Mesenchymal stem cell (in vitro differentiated cells and primary cell): Measurements from ENCODE around the gene NSUN5.

Experiments used
- DNase-seq: peaks from one replicate; pipeline ENCODE4 v3.0.0-alpha.2; 2013
- H2AFZ ChIP-seq: one replicate; pipeline ENCODE4 v1.6.1; 2013; ENCODE audit warnings: low read depth, mild to moderate bottlenecking, control low read depth, inconsistent platforms, low read length, moderate library complexity
- H2AK5ac ChIP-seq: 2 replicates; pipeline ENCODE4 v1.6.1; 2013; ENCODE audit warnings: low read length, moderate library complexity, mild to moderate bottlenecking, inconsistent platforms; ENCODE audit not compliant: severe bottlenecking
- H2BK120ac ChIP-seq: one replicate; pipeline ENCODE4 v1.6.1; 2013; ENCODE audit warnings: low read depth, mild to moderate bottlenecking, inconsistent platforms, low read length, moderate library complexity
- H2BK12ac ChIP-seq, 2 experiments: one replicate each; pipeline ENCODE4 v1.6.1; 2013; ENCODE audit warnings: inconsistent platforms in 2 of 2, low read length in 2 of 2, mild to moderate bottlenecking in 2 of 2, moderate library complexity in 2 of 2, control low read depth in 1 of 2
- H2BK15ac ChIP-seq: one replicate; pipeline ENCODE4 v1.6.1; 2013; ENCODE audit warnings: mild to moderate bottlenecking, low read depth, inconsistent platforms; ENCODE audit not compliant: poor library complexity, severe bottlenecking
- H2BK5ac ChIP-seq: 2 replicates; pipeline ENCODE4 v1.6.1; 2013; ENCODE audit warnings: low read depth, mild to moderate bottlenecking, low read length, control low read depth, inconsistent platforms; ENCODE audit not compliant: poor library complexity, severe bottlenecking
- H3K14ac ChIP-seq, 2 experiments: one replicate each; pipeline ENCODE4 v1.6.1; 2013; ENCODE audit warnings: inconsistent platforms in 2 of 2, low read length in 2 of 2, control low read depth in 1 of 2, mild to moderate bottlenecking in 1 of 2, moderate library complexity in 1 of 2
- H3K18ac ChIP-seq, 2 experiments: one replicate each; pipeline ENCODE4 v1.6.1; 2013; ENCODE audit warnings: inconsistent platforms in 2 of 2, low read length in 2 of 2, control low read depth in 1 of 2, low read depth in 1 of 2, mild to moderate bottlenecking in 1 of 2
- H3K23ac ChIP-seq, 2 experiments: one replicate each; pipeline ENCODE4 v1.6.1; 2013; ENCODE audit warnings: inconsistent platforms in 2 of 2, low read length in 2 of 2, mild to moderate bottlenecking in 2 of 2, moderate library complexity in 2 of 2, control low read depth in 1 of 2
- H3K27ac ChIP-seq: 2 replicates; pipeline ENCODE4 v1.5.1; 2013; ENCODE audit warnings: mild to moderate bottlenecking, moderate library complexity, low read length, control low read depth, inconsistent platforms; ENCODE audit not compliant: poor library complexity, severe bottlenecking
- H3K27me3 ChIP-seq, 2 experiments: 2 replicates each; pipeline versions ENCODE4 v1.6.1 to v1.7.0; 2013; ENCODE audit warnings: low read length in 2 of 2, mild to moderate bottlenecking in 2 of 2, moderate library complexity in 2 of 2, control low read depth in 1 of 2, inconsistent platforms in 1 of 2; ENCODE audit not compliant: control insufficient read depth in 1 of 2, insufficient read depth in 1 of 2
- H3K36me3 ChIP-seq, 2 experiments: 2 replicates each; pipeline versions ENCODE4 v1.6.1 to v1.7.0; 2013; ENCODE audit warnings: low read length in 2 of 2, control low read depth in 1 of 2, inconsistent platforms in 1 of 2, low read depth in 1 of 2, mild to moderate bottlenecking in 1 of 2; ENCODE audit not compliant: insufficient read depth in 2 of 2, control insufficient read depth in 1 of 2
- H3K4ac ChIP-seq, 2 experiments: one replicate each; pipeline ENCODE4 v1.6.1; 2013; ENCODE audit warnings: inconsistent platforms in 2 of 2, low read length in 2 of 2, mild to moderate bottlenecking in 2 of 2, moderate library complexity in 2 of 2, control low read depth in 1 of 2, low read depth in 1 of 2
- H3K4me1 ChIP-seq: 2 replicates; pipeline ENCODE4 v1.6.1; 2013; ENCODE audit warnings: low read depth, low read length, control low read depth; ENCODE audit not compliant: control insufficient read depth, insufficient read depth
- H3K4me2 ChIP-seq: 2 replicates; pipeline ENCODE4 v1.6.1; 2013; ENCODE audit warnings: low read length, mild to moderate bottlenecking, inconsistent platforms; ENCODE audit not compliant: poor library complexity, severe bottlenecking
- H3K4me3 ChIP-seq, 2 experiments: 2 replicates each; pipeline versions ENCODE4 v1.5.1 to v1.7.0; 2013; ENCODE audit warnings: low read length in 2 of 2, mild to moderate bottlenecking in 2 of 2, control low read depth in 1 of 2, low read depth in 1 of 2; ENCODE audit not compliant: insufficient read depth in 1 of 2
- H3K79me1 ChIP-seq: replicated peaks from 2 replicates; pipeline ENCODE4 v1.6.1; 2013; ENCODE audit warnings: mild to moderate bottlenecking, control low read depth, low read length, inconsistent platforms; ENCODE audit not compliant: poor library complexity, severe bottlenecking
- H3K9ac ChIP-seq: 2 replicates; pipeline ENCODE4 v1.7.0; 2013; ENCODE audit warnings: mild to moderate bottlenecking, low read length, moderate library complexity
- H3K9me3 ChIP-seq: 2 replicates; pipeline ENCODE4 v1.7.0; 2013; ENCODE audit warnings: mild to moderate bottlenecking, low read length; ENCODE audit not compliant: control insufficient read depth
- H4K8ac ChIP-seq: one replicate; pipeline ENCODE4 v1.6.1; 2013; ENCODE audit warnings: inconsistent platforms, mild to moderate bottlenecking, low read length, moderate library complexity
- H4K91ac ChIP-seq: one replicate; pipeline ENCODE4 v1.6.1; 2013; ENCODE audit warnings: mild to moderate bottlenecking, low read length, inconsistent platforms
- WGBS: methylation state at CpG from one replicate; pipeline ENCODE4 v1.1.7; 2013; ENCODE audit warnings: mixed read lengths; 5-methylcytosine and 5-hydroxymethylcytosine counted together

NSUN5 gene

GRCh38 chr7:73353243-73353642 is 44.6 kb upstream of the NSUN5 start:
- Histone ChIP-seq H3K4me2 (no peak overlapping the region), H4K8ac (no peak overlapping the region), H3K36me3 (no peaks in the 10 kb centered on the region), H3K27ac (no peak overlapping the region), H3K4ac (no peak overlapping the region), H3K9ac (no peak overlapping the region), H2AFZ (no peak overlapping the region), H3K9me3 (peaks cover 8% of the 10 kb centered on the region), H2AK5ac (no peak overlapping the region), H2BK120ac (no peak overlapping the region), H2BK12ac (no peak overlapping the region), H2BK15ac (no peak overlapping the region), H3K79me1 (no peaks in the 10 kb centered on the region), H3K4me1 (peaks cover 9% of the 10 kb centered on the region), H3K23ac (no peak overlapping the region), H3K4me3 (no peak overlapping the region), H4K91ac (no peak overlapping the region), H3K14ac (no peak overlapping the region), H3K27me3 (peaks cover 0 to 56% of the 10 kb centered on the region in 2 experiments), H2BK5ac (no peak overlapping the region), H3K18ac (no peak overlapping the region)
- peak; percentile 25 for DNase-seq
- WGBS: 66% methylated on average over 6 of the region's 6 CpGs

DNA sequence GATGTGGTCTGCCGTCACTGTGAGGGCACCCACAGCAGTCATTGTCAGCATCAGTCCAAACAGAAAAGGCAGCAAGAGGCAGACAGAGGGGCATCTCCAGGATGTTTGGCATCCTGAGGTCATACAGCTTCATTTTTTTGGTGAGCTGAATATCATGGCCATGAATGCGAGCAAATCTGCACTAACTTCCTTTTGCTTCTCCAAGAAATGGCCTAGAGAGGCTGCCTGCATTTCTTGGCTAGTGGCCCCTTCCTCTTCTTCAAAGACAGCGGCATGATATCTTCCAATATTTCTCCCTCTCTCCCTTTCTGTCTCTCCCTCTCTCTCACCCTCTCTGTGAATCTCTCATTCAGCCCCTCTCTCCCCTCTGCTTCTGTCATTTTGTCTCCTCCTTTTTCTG is 44.2 kb upstream of the NSUN5 start:
- Histone ChIP-seq H2BK12ac (no peak overlapping the region), H3K27me3 (peaks cover 0 to 56% of the 10 kb centered on the region in 2 experiments), H3K36me3 (no peaks in the 10 kb centered on the region), H3K79me1 (no peaks in the 10 kb centered on the region), H2BK5ac (no peak overlapping the region), H3K4ac (no peak overlapping the region), H3K4me2 (no peak overlapping the region), H3K18ac (no peak overlapping the region), H2BK120ac (no peak overlapping the region), H3K27ac (no peak overlapping the region), H3K9ac (no peak overlapping the region), H4K91ac (no peak overlapping the region), H2AK5ac (no peak overlapping the region), H3K14ac (no peak overlapping the region), H2BK15ac (no peak overlapping the region), H2AFZ (no peak overlapping the region), H3K4me1 (peaks cover 5% of the 10 kb centered on the region), H3K23ac (no peak overlapping the region), H4K8ac (no peak overlapping the region), H3K9me3 (peaks cover 8% of the 10 kb centered on the region), H3K4me3 (no peak overlapping the region)
- WGBS: 97% methylated on average over 3 of the region's 3 CpGs
- no peak for DNase-seq

- Histone ChIP-seq H3K9me3 (peaks cover 8% of the 10 kb centered on the region), H2BK120ac (no peak overlapping the region), H3K27ac (no peak overlapping the region), H2BK5ac (no peak overlapping the region), H2AFZ (no peak overlapping the region), H2BK15ac (no peak overlapping the region), H3K14ac (no peak overlapping the region), H3K18ac (no peak overlapping the region), H3K4me3 (no peak overlapping the region), H3K27me3 (peaks cover 0 to 56% of the 10 kb centered on the region in 2 experiments), H3K79me1 (no peaks in the 10 kb centered on the region), H3K9ac (no peak overlapping the region), H4K8ac (no peak overlapping the region), H2AK5ac (no peak overlapping the region), H2BK12ac (no peak overlapping the region), H4K91ac (no peak overlapping the region), H3K4me1 (peaks cover 4% of the 10 kb centered on the region), H3K36me3 (no peaks in the 10 kb centered on the region), H3K4me2 (no peak overlapping the region), H3K23ac (no peak overlapping the region), H3K4ac (no peak overlapping the region)
- DNase-seq: no peak
- WGBS: 68% methylated on average over 6 of the region's 6 CpGs
Measured at GRCh38 chr7:73351447-73352167, 43.0 kb upstream of the NSUN5 start.

- H2BK15ac ChIP-seq: no peak overlapping the region
- DNase-seq: no peak
- no peak overlapping the region for H3K14ac ChIP-seq
- no peak overlapping the region for H4K91ac ChIP-seq
- H3K4ac ChIP-seq: no peak overlapping the region
- peaks cover 8% of the 10 kb centered on the region for H3K9me3 ChIP-seq
- no peaks in the 10 kb centered on the region for H3K36me3 ChIP-seq
- H4K8ac ChIP-seq: no peak overlapping the region
- no peak overlapping the region for H3K4me2 ChIP-seq
- WGBS: 82% methylated on average over 11 of the region's 12 CpGs
- no peak overlapping the region for H2BK5ac ChIP-seq
- H3K27me3 ChIP-seq: peaks cover 0 to 55% of the 10 kb centered on the region in 2 experiments
- no peak overlapping the region for H3K23ac ChIP-seq
- no peak overlapping the region for H3K18ac ChIP-seq
- no peak overlapping the region for H2AFZ ChIP-seq
- H3K27ac ChIP-seq: no peak overlapping the region
- H3K9ac ChIP-seq: no peak overlapping the region
- no peak overlapping the region for H2AK5ac ChIP-seq
- H2BK12ac ChIP-seq: no peak overlapping the region
- H2BK120ac ChIP-seq: no peak overlapping the region
- H3K4me3 ChIP-seq: no peak overlapping the region
- H3K4me1 ChIP-seq: peaks cover 4% of the 10 kb centered on the region
- H3K79me1 ChIP-seq: no peaks in the 10 kb centered on the region
Measured at GRCh38 chr7:73350306-73351068, 41.9 kb upstream of the NSUN5 start.
